MM.1S (cell line): Measurements from ENCODE around the gene VEGFB.

Source experiments
- DNase-seq: peaks from one replicate; pipeline ENCODE4 v3.0.0-alpha.2; 2015
- H2AFZ ChIP-seq: fragments of 300-600 bp; sonication (generic); 2 replicates; pipeline ENCODE4 v1.6.0; 2016; ENCODE audit warnings: antibody characterized with exemption, low read length
- H3F3A ChIP-seq: fragments of 300-600 bp; sonication (generic); 2 replicates; pipeline ENCODE4 v1.6.1; 2016; ENCODE audit warnings: mild to moderate bottlenecking, antibody characterized with exemption, low read length, moderate library complexity, mixed read lengths; ENCODE audit not compliant: insufficient read depth
- H3K27ac ChIP-seq: fragments of 300-600 bp; sonication (generic); 2 replicates; pipeline ENCODE4 v1.5.1; 2016; ENCODE audit warnings: mild to moderate bottlenecking, low read length
- H3K27me3 ChIP-seq: fragments of 300-600 bp; sonication (generic); replicated peaks from 2 replicates; pipeline ENCODE4 v1.6.0; 2016; ENCODE audit warnings: low read length; ENCODE audit not compliant: insufficient read depth
- H3K36me3 ChIP-seq: fragments of 300-600 bp; sonication (generic); replicated peaks from 2 replicates; pipeline ENCODE4 v1.6.1; 2016; ENCODE audit warnings: mild to moderate bottlenecking, low read length, mixed read lengths; ENCODE audit not compliant: insufficient read depth
- H3K4me1 ChIP-seq: fragments of 300-600 bp; sonication (generic); 2 replicates; pipeline ENCODE4 v1.6.1; 2016; ENCODE audit warnings: low read length, mixed read lengths
- H3K4me2 ChIP-seq: fragments of 300-600 bp; sonication (generic); 2 replicates; pipeline ENCODE4 v1.6.0; 2016; ENCODE audit warnings: low read depth, low read length
- H3K4me3 ChIP-seq: fragments of 300-600 bp; sonication (generic); 2 replicates; pipeline ENCODE4 v1.5.1; 2016; ENCODE audit warnings: low read length, mixed read lengths
- H3K79me2 ChIP-seq: fragments of 300-600 bp; sonication (generic); 2 replicates; pipeline ENCODE4 v1.6.1; 2016; ENCODE audit warnings: mixed run types, low read length, mixed read lengths
- H3K9ac ChIP-seq: fragments of 300-600 bp; sonication (generic); 2 replicates; pipeline ENCODE4 v1.6.1; 2016; ENCODE audit warnings: low read length, mixed read lengths
- H3K9me2 ChIP-seq: fragments of 300-600 bp; sonication (generic); replicated peaks from 2 replicates; pipeline ENCODE4 v1.6.1; 2016; ENCODE audit warnings: mild to moderate bottlenecking, low read length, mixed read lengths; ENCODE audit not compliant: insufficient read depth
- H3K9me3 ChIP-seq: fragments of 300-600 bp; sonication (generic); replicated peaks from 2 replicates; pipeline ENCODE4 v1.6.1; 2016; ENCODE audit warnings: mild to moderate bottlenecking, low read length, mixed read lengths; ENCODE audit not compliant: insufficient read depth
- H4K20me1 ChIP-seq: fragments of 300-600 bp; sonication (generic); 2 replicates; pipeline ENCODE4 v1.6.1; 2016; ENCODE audit warnings: mild to moderate bottlenecking, low read length, moderate library complexity, mixed read lengths; ENCODE audit not compliant: insufficient read depth
- CTCF ChIP-seq: fragments of 300-600 bp; sonication (generic); IDR thresholded peaks from 2 replicates; pipeline ENCODE4 v1.5.1; 2016; ENCODE audit warnings: antibody characterized with exemption, low read length, mixed read lengths
- EZH2 ChIP-seq: fragments of 300-600 bp; sonication (generic); optimal IDR thresholded peaks from 2 replicates; pipeline ENCODE3; 2017; ENCODE audit warnings: low read depth, mild to moderate bottlenecking, antibody characterized with exemption, low read length, mixed read lengths
- EZH2phosphoT487 ChIP-seq: fragments of 300-600 bp; sonication (generic); IDR thresholded peaks from 2 replicates; pipeline ENCODE4 v1.6.1; 2018; ENCODE audit warnings: antibody characterized with exemption, low read length

The VEGFB gene

DNA sequence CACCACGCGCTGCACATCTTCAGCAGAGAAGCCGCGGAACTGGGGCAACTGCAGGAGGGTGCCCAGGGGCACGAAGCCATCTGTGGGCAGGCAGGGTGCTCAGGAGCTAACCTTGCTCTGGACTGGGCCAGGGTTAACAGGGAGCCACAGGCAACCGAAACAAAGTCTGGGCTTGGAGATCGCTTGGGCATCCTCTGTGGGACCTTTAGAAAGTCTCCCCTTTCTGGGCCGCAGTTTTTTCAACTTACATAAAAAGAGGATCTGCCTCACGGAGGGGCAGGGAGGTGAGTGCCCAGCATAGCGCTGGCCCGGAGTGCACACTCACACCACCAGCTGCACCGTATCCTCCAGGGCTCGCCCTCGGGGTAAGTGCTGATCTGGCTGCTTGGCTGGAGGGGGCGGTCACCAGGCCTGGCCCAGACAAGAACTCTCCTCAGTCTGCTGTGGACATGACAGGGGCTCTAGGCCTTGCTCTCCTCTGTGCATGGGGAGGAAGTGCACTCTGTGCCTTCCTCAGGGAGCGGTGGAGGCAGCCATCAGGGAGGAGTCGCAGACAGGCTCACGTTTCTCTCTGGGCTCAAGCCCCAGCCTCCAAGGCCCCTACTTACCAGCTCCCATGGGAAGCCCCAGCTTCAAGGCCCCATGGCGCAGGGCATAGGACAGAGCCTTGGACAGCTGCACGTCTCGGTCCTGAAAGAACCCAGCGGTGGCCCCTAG is 9.3 kb upstream of the VEGFB start:
- no peak overlapping the region for H3K27ac ChIP-seq
- no peaks in the 10 kb centered on the region for H3K36me3 ChIP-seq
- peak; percentile 6 for DNase-seq

GRCh38 chr11:64225608-64226506 is 8.5 kb upstream of the VEGFB start, which contains the start of the genes NUDT22 and TRPT1:
Gene NUDT22, plus strand, starts transcription at chr11:64226274. Its CDS starts 379 bp downstream, at chr11:64226653.
Gene TRPT1, minus strand, starts transcription at chr11:64226186. Its CDS starts 326 bp downstream, at chr11:64225860.
- H3K4me2 ChIP-seq = peak within 1 kb of the TSS; percentile 93
- H3K4me1 ChIP-seq = peaks cover 14% of the 10 kb centered on the region
- peak within 1 kb of the TSS; percentile 86 for H2AFZ ChIP-seq
- H3K9ac ChIP-seq = peak within 1 kb of the TSS; percentile 79
- H3K27ac ChIP-seq = peak within 1 kb of the TSS; percentile 30; the same call in 1 of the 2 replicates
- H3K9me2 ChIP-seq = no peaks in the 10 kb centered on the region
- peaks cover 7% of the 10 kb centered on the region for H3F3A ChIP-seq
- peak within 1 kb of the TSS; percentile 87 for H3K4me3 ChIP-seq
- peak; percentile 90 for DNase-seq
- no peaks in the 10 kb centered on the region for H3K27me3 ChIP-seq
- H4K20me1 ChIP-seq = no peaks in the 10 kb centered on the region
- H3K79me2 ChIP-seq = peaks cover 27% of the 10 kb centered on the region
- TF ChIP-seq EZH2phosphoT487 (no peak), CTCF (peak; percentile 7), EZH2 (no peak)
- H3K9me3 ChIP-seq = no peaks in the 10 kb centered on the region
- no peaks in the 10 kb centered on the region for H3K36me3 ChIP-seq

More for the DNA sequence above, 9.3 kb upstream of the VEGFB start:
- peak overlapping the region; percentile 93 for H3K4me2 ChIP-seq
- no peaks in the 10 kb centered on the region for H3K9me3 ChIP-seq
- H3K79me2 ChIP-seq = peaks cover 25% of the 10 kb centered on the region
- H3K4me3 ChIP-seq = peak overlapping the region; percentile 87
- H3K4me1 ChIP-seq = peaks cover 14% of the 10 kb centered on the region
- no peaks in the 10 kb centered on the region for H4K20me1 ChIP-seq
- peaks cover 5% of the 10 kb centered on the region for H3F3A ChIP-seq
- peak overlapping the region; percentile 79; the same call in 1 of the 2 replicates for H3K9ac ChIP-seq
- no peak for TF ChIP-seq EZH2
- TF ChIP-seq CTCF = no peak
- TF ChIP-seq EZH2phosphoT487 = no peak
- H3K9me2 ChIP-seq = no peaks in the 10 kb centered on the region
- H2AFZ ChIP-seq = peak overlapping the region; percentile 86; the same call in 1 of the 2 replicates
- no peaks in the 10 kb centered on the region for H3K27me3 ChIP-seq

DNA sequence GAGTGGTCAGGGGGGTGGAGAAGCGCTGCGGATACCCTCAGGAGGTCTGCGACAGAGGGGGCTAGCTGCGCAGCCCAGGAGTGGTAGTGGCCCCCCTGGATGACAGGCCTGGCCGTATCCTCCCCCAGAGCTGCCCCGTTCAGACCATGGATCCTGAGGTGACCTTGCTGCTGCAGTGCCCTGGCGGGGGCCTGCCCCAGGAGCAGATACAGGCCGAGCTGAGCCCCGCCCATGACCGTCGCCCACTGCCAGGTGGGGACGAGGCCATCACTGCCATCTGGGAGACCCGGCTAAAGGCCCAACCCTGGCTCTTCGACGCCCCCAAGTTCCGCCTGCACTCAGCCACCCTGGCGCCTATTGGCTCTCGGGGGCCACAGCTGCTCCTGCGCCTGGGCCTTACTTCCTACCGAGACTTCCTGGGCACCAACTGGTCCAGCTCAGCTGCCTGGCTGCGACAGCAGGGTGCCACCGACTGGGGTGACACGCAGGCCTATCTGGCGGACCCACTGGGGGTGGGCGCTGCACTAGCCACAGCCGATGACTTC is 7.8 kb upstream of the VEGFB start:
- no peaks in the 10 kb centered on the region for H3K9me3 ChIP-seq
- H3K4me1 ChIP-seq = peaks cover 14% of the 10 kb centered on the region
- H3F3A ChIP-seq = peaks cover 7% of the 10 kb centered on the region
- H3K27ac ChIP-seq = peak overlapping the region; percentile 30; the same call in 1 of the 2 replicates
- peak overlapping the region; percentile 79 for H3K9ac ChIP-seq
- no peaks in the 10 kb centered on the region for H3K36me3 ChIP-seq
- H3K27me3 ChIP-seq = no peaks in the 10 kb centered on the region
- TF ChIP-seq EZH2phosphoT487 = no peak
- peak overlapping the region; percentile 87 for H3K4me3 ChIP-seq
- H3K79me2 ChIP-seq = peaks cover 29% of the 10 kb centered on the region
- H3K4me2 ChIP-seq = peak overlapping the region; percentile 93
- H2AFZ ChIP-seq = peak overlapping the region; percentile 86
- no peaks in the 10 kb centered on the region for H3K9me2 ChIP-seq
- no peaks in the 10 kb centered on the region for H4K20me1 ChIP-seq
- DNase-seq = peak; percentile 49
